Measurements from ENCODE around the gene SLC38A1. TPM values are rescaled to one million over a fixed set of nuclear protein-coding genes. Genes with fewer than 3 reads are reported as not detected.

SLC38A1 gene
- total RNA-seq, 2 experiments from 2014 or later = 114 to 163 TPM

GRCh38 chr12:46263140-46264016 lies 5.5 kb downstream of the SLC38A1 start:
- Histone ChIP-seq H3K27ac (ENCODE audit: low read depth, low read length, poor library complexity, severe bottlenecking) (no peak overlapping the region), H3K4me3 (ENCODE audit: low read depth, low read length, poor library complexity, severe bottlenecking) (peak overlapping the region; percentile 10), H3K79me2 (ENCODE audit: insufficient read depth, low read depth, low read length) (peaks cover 100% of the 10 kb centered on the region), H2AFZ (ENCODE audit: low read length) (no peak overlapping the region), H3K36me3 (ENCODE audit: insufficient read depth, low read length) (peaks cover 95% of the 10 kb centered on the region), H3K4me2 (ENCODE audit: low read length) (peak overlapping the region; percentile 53), H3K9me2 (ENCODE audit: insufficient read depth, low read length) (no peaks in the 10 kb centered on the region), H3K4me1 (ENCODE audit: insufficient read depth, low read length, poor library complexity, severe bottlenecking) (peaks cover 42% of the 10 kb centered on the region), H4K20me1 (ENCODE audit: insufficient read depth, low read length) (peaks cover 72% of the 10 kb centered on the region), H3K9me3 (ENCODE audit: low read length) (no peaks in the 10 kb centered on the region)
- intact Hi-C loops (cut with micrococcal nuclease; ENCODE audit: unreplicated experiment) = loop anchor here (10.0 kb wide), 1 partner anchor 951 kb away; no protein-coding TSS in a partner anchor
- ChIA-PET POLR2A (interaction anchor here (0.6 to 1.4 kb wide), 9 partner anchors 8 to 526 kb away, joined by 3 to 4 read pairs (median 3); no protein-coding TSS in a partner anchor), CTCF (ENCODE audit: unreplicated experiment) (no interaction called here)
- TF ChIP-seq CTCF (conservative IDR thresholded peaks at IDR 0.05; ENCODE audit: low read length) (peak; percentile 22; the same call in 1 of the 2 replicates), EZH2phosphoT487 (IDR thresholded peaks at IDR 0.05; ENCODE audit: borderline replicate concordance, low read depth, low read length) (no peak)
- BruUV-seq (replicated peaks) = no TSS peak
- no peak for DNase-seq (ENCODE audit: low spot score)

GRCh38 chr12:46261646-46262045 lies 7.2 kb downstream of the SLC38A1 start:
- intact Hi-C loops (cut with micrococcal nuclease; ENCODE audit: unreplicated experiment) = loop anchor here (10.0 kb wide), 1 partner anchor 953 kb away; no protein-coding TSS in a partner anchor
- ChIA-PET CTCF (ENCODE audit: unreplicated experiment) (no interaction called here), POLR2A (interaction anchor here (0.7 to 1.0 kb wide), 3 partner anchors 45 to 137 kb away, joined by 3 to 4 read pairs (median 3); no protein-coding TSS in a partner anchor)
- no peaks in the 10 kb centered on the region for H3K9me2 ChIP-seq (ENCODE audit: insufficient read depth, low read length)
- H4K20me1 ChIP-seq (ENCODE audit: insufficient read depth, low read length) = peaks cover 66% of the 10 kb centered on the region
- H3K36me3 ChIP-seq (ENCODE audit: insufficient read depth, low read length) = peaks cover 95% of the 10 kb centered on the region
- H3K27ac ChIP-seq (ENCODE audit: low read depth, low read length, poor library complexity, severe bottlenecking) = no peak overlapping the region
- no peak overlapping the region for H3K4me2 ChIP-seq (ENCODE audit: low read length)
- no peak for DNase-seq (ENCODE audit: low spot score)
- TF ChIP-seq EZH2phosphoT487 (IDR thresholded peaks at IDR 0.05; ENCODE audit: borderline replicate concordance, low read depth, low read length) (no peak), CTCF (conservative IDR thresholded peaks at IDR 0.05; ENCODE audit: low read length) (no peak)
- H3K79me2 ChIP-seq (ENCODE audit: insufficient read depth, low read depth, low read length) = peaks cover 100% of the 10 kb centered on the region
- no TSS peak for BruUV-seq (replicated peaks)
- peaks cover 42% of the 10 kb centered on the region for H3K4me1 ChIP-seq (ENCODE audit: insufficient read depth, low read length, poor library complexity, severe bottlenecking)
- H3K4me3 ChIP-seq (ENCODE audit: low read depth, low read length, poor library complexity, severe bottlenecking) = no peak overlapping the region
- no peaks in the 10 kb centered on the region for H3K9me3 ChIP-seq (ENCODE audit: low read length)
- no peak overlapping the region for H2AFZ ChIP-seq (ENCODE audit: low read length)

All from OCI-LY7 (cell line).